H1 (cell line): ENCODE measurements around the gene EME2. TPM values are rescaled to one million over a fixed set of nuclear protein-coding genes. Genes with fewer than 3 reads are reported as not detected.

Experiments used
- CTCF ChIA-PET: fragments of 300-600 bp; sonication (Branson Sonifier 250); formaldehyde crosslinking; loops from one replicate; lab custom pipeline; 2021; ENCODE audit not compliant: partially characterized antibody; lab: Charles Lee
- POLR2A ChIA-PET: fragments of 300-600 bp; sonication (Branson Sonifier 250); formaldehyde crosslinking; loops from one replicate; lab custom pipeline; 2021; ENCODE audit warnings: inconsistent platforms; ENCODE audit not compliant: partially characterized antibody; lab: Charles Lee
- DNase-seq, 2 experiments: peaks; one replicate each; pipeline versions ENCODE4 v3.0.0 to v3.0.0-alpha.2; 2010 to 2022; ENCODE audit warnings: low spot score in 2 of 2, low read depth in 1 of 2, mixed read lengths in 1 of 2
- FAIRE-seq: peaks from 2 replicates; lab custom pipeline; 2011; peaks lifted over from hg19 to GRCh38; lab: Jason Lieb, UNC
- H2AFZ ChIP-seq: 2 replicates; pipeline ENCODE4 v1.8.1; 2012; ENCODE audit warnings: low read length, inconsistent platforms
- H2AK5ac ChIP-seq: 2 replicates; pipeline ENCODE4 v1.6.1; 2013; ENCODE audit warnings: low read depth, low read length
- H2BK120ac ChIP-seq: replicated peaks from 2 replicates; pipeline ENCODE3; 2013; ENCODE audit warnings: low read depth, low read length, inconsistent platforms
- H2BK12ac ChIP-seq: 2 replicates; pipeline ENCODE4 v1.6.1; 2013; ENCODE audit warnings: low read depth, low read length
- H2BK15ac ChIP-seq: 2 replicates; pipeline ENCODE4 v1.6.1; 2013; ENCODE audit warnings: low read length
- H2BK20ac ChIP-seq: 2 replicates; pipeline ENCODE4 v1.6.1; 2013; ENCODE audit warnings: low read length
- H2BK5ac ChIP-seq: 2 replicates; pipeline ENCODE4 v1.6.1; 2013; ENCODE audit warnings: low read depth, low read length
- H3K14ac ChIP-seq: 2 replicates; pipeline ENCODE4 v1.6.1; 2013; ENCODE audit warnings: inconsistent platforms; ENCODE audit not compliant: insufficient read length
- H3K18ac ChIP-seq: 2 replicates; pipeline ENCODE4 v1.6.1; 2013; ENCODE audit warnings: low read length; ENCODE audit errors: extremely low read depth
- H3K23ac ChIP-seq: 2 replicates; pipeline ENCODE4 v1.6.1; 2013; ENCODE audit warnings: inconsistent platforms; ENCODE audit not compliant: insufficient read length
- H3K23me2 ChIP-seq: 2 replicates; pipeline ENCODE4 v1.6.1; 2013; ENCODE audit warnings: low read depth, low read length
- H3K27ac ChIP-seq: 2 replicates; pipeline ENCODE4 v1.6.1; 2011; ENCODE audit warnings: low read depth, low read length, inconsistent platforms
- H3K27me3 ChIP-seq, 4 experiments: replicated peaks in 1 of 4; 1 replicate in 1 of 4; 2 replicates in 3 of 4; pipeline versions ENCODE4 v1.6.1 to v1.8.1; 2011 to 2013; ENCODE audit warnings: low read length in 3 of 4, mild to moderate bottlenecking in 3 of 4, inconsistent platforms in 2 of 4, mixed read lengths in 2 of 4, moderate library complexity in 1 of 4; ENCODE audit not compliant: control insufficient read depth in 3 of 4, insufficient read depth in 3 of 4; ENCODE audit errors: extremely low read depth in 1 of 4
- H3K36me3 ChIP-seq, 4 experiments: 2 replicates each; pipeline versions ENCODE4 v1.6.1 to v1.8.1; 2011 to 2013; ENCODE audit warnings: mild to moderate bottlenecking in 4 of 4, low read length in 3 of 4, moderate library complexity in 2 of 4, control low read depth in 1 of 4, inconsistent platforms in 1 of 4; ENCODE audit not compliant: insufficient read depth in 4 of 4, control insufficient read depth in 2 of 4
- H3K4ac ChIP-seq: replicated peaks from 2 replicates; pipeline ENCODE3; 2013; ENCODE audit warnings: low read length, low read depth, mixed read lengths, inconsistent platforms; ENCODE audit not compliant: insufficient read length
- H3K4me1 ChIP-seq, 4 experiments: replicated peaks in 1 of 4; 1 replicate in 1 of 4; 2 replicates in 3 of 4; pipeline versions ENCODE4 v1.6.1 to v1.8.1; 2011 to 2013; ENCODE audit warnings: low read length in 3 of 4, inconsistent platforms in 2 of 4, mixed read lengths in 1 of 4; ENCODE audit not compliant: insufficient read depth in 4 of 4, control insufficient read depth in 3 of 4
- H3K4me2 ChIP-seq, 2 experiments: 2 replicates each; pipeline versions ENCODE4 v1.6.1 to v1.8.1; 2011 to 2013; ENCODE audit warnings: low read depth in 2 of 2, low read length in 2 of 2, control low read depth in 1 of 2, inconsistent platforms in 1 of 2, mild to moderate bottlenecking in 1 of 2; ENCODE audit not compliant: insufficient read depth in 1 of 2
- H3K4me3 ChIP-seq, 4 experiments: fragments of 200-600, 300-600 bp in 1 of 4; sonication (generic), shearing (Covaris generic), sonication (Bioruptor Twin) in 1 of 4; 2 replicates each; pipeline versions ENCODE4 v1.5.1 to v1.8.1; 2011 to 2016; ENCODE audit warnings: low read length in 4 of 4, low read depth in 3 of 4, control low read depth in 2 of 4, inconsistent platforms in 2 of 4, mild to moderate bottlenecking in 2 of 4, mixed read lengths in 1 of 4, moderate library complexity in 1 of 4; ENCODE audit not compliant: insufficient read depth in 2 of 4; ENCODE audit errors: extremely low read depth in 1 of 4
- H3K56ac ChIP-seq: replicated peaks from 2 replicates; pipeline ENCODE3; 2013; ENCODE audit warnings: low read depth, mild to moderate bottlenecking, mixed read lengths, low read length, inconsistent platforms; ENCODE audit not compliant: insufficient read length
- H3K79me1 ChIP-seq: 2 replicates; pipeline ENCODE4 v1.6.1; 2013; ENCODE audit warnings: low read depth, low read length, control low read depth
- H3K79me2 ChIP-seq, 2 experiments: 2 replicates each; pipeline versions ENCODE4 v1.6.1 to v1.8.1; 2012 to 2013; ENCODE audit warnings: low read length in 2 of 2, mild to moderate bottlenecking in 2 of 2, inconsistent platforms in 1 of 2; ENCODE audit not compliant: insufficient read depth in 2 of 2, control insufficient read depth in 1 of 2
- H3K9ac ChIP-seq, 4 experiments: replicated peaks in 1 of 4; 1 replicate in 1 of 4; 2 replicates in 3 of 4; pipeline versions ENCODE4 v1.6.1 to v1.8.1; 2011 to 2013; ENCODE audit warnings: low read depth in 3 of 4, low read length in 3 of 4, control low read depth in 2 of 4, mild to moderate bottlenecking in 2 of 4, moderate library complexity in 2 of 4, inconsistent platforms in 1 of 4; ENCODE audit errors: extremely low read depth in 1 of 4
- H3K9me3 ChIP-seq, 2 experiments: 2 replicates each; pipeline versions ENCODE4 v1.6.1 to v1.8.1; 2012 to 2013; ENCODE audit warnings: mild to moderate bottlenecking in 2 of 2, moderate library complexity in 2 of 2, control low read depth in 1 of 2, inconsistent platforms in 1 of 2, low read depth in 1 of 2, low read length in 1 of 2, mixed read lengths in 1 of 2; ENCODE audit not compliant: insufficient read depth in 2 of 2
- H4K20me1 ChIP-seq, 2 experiments: replicated peaks in 1 of 2; 2 replicates each; pipeline versions ENCODE3 to v1.8.1; 2011 to 2013; ENCODE audit warnings: inconsistent platforms in 2 of 2, low read length in 2 of 2, mild to moderate bottlenecking in 1 of 2; ENCODE audit not compliant: insufficient read depth in 2 of 2, control insufficient read depth in 1 of 2
- H4K5ac ChIP-seq: 2 replicates; pipeline ENCODE4 v1.6.1; 2013; ENCODE audit warnings: low read length, low read depth, mixed read lengths, inconsistent platforms; ENCODE audit not compliant: insufficient read length
- H4K8ac ChIP-seq: 2 replicates; pipeline ENCODE4 v1.8.0; 2013; ENCODE audit warnings: mild to moderate bottlenecking, moderate library complexity, low read length, inconsistent platforms; ENCODE audit not compliant: insufficient read depth; ENCODE audit errors: extremely low read depth
- H4K91ac ChIP-seq: replicated peaks from 2 replicates; pipeline ENCODE3; 2013; ENCODE audit warnings: low read length, mixed read lengths, inconsistent platforms; ENCODE audit not compliant: insufficient read length
- CHD2 ChIP-seq: IDR thresholded peaks from 2 replicates; pipeline ENCODE4 v1.6.1; 2012; ENCODE audit warnings: low read length, improper control_type of control experiment
- JUND ChIP-seq: IDR thresholded peaks from 2 replicates; pipeline ENCODE4 v1.6.1; 2011; ENCODE audit warnings: mild to moderate bottlenecking, improper control_type of control experiment, low read length
- MAX ChIP-seq: IDR thresholded peaks from 2 replicates; pipeline ENCODE4 v1.6.1; 2012; ENCODE audit warnings: inconsistent platforms
- NANOG ChIP-seq: IDR thresholded peaks from 2 replicates; pipeline ENCODE4 v1.6.1; 2011; ENCODE audit warnings: low read length, low read depth, mild to moderate bottlenecking, inconsistent platforms; ENCODE audit not compliant: insufficient read depth, poor library complexity, severe bottlenecking
- NRF1 ChIP-seq: IDR thresholded peaks from 2 replicates; pipeline ENCODE4 v1.6.1; 2011; ENCODE audit warnings: mild to moderate bottlenecking, low read depth, low read length, improper control_type of control experiment
- RXRA ChIP-seq: IDR thresholded peaks from 2 replicates; pipeline ENCODE4 v1.6.1; 2011; ENCODE audit warnings: low read depth, mild to moderate bottlenecking, low read length, moderate library complexity; ENCODE audit not compliant: insufficient read depth
- SAP30 ChIP-seq: fragments of 300-600 bp; sonication (generic); IDR thresholded peaks from 2 replicates; pipeline ENCODE4 v1.7.1; 2012; ENCODE audit warnings: low read length, moderate library complexity, mild to moderate bottlenecking, inconsistent platforms; ENCODE audit not compliant: insufficient read depth, insufficient replicate concordance
- SRF ChIP-seq: IDR thresholded peaks from 2 replicates; pipeline ENCODE4 v1.6.1; 2011; ENCODE audit warnings: mild to moderate bottlenecking, low read depth, low read length, moderate library complexity
- SUZ12 ChIP-seq: fragments of 200-600 bp; sonication (generic); IDR thresholded peaks from 2 replicates; pipeline ENCODE4 v1.6.1; 2012; ENCODE audit warnings: mild to moderate bottlenecking, inconsistent platforms, low read length, moderate library complexity, mixed read lengths
- TBP ChIP-seq: IDR thresholded peaks from 2 replicates; pipeline ENCODE4 v1.6.1; 2011; ENCODE audit warnings: low read depth, low read length, improper control_type of control experiment
- WGBS, 2 experiments: shearing (Covaris generic) in 1 of 2; methylation state at CpG; one replicate each; pipeline versions ENCODE4 v1.1.6 to v1.1.7; 2013 to 2015; ENCODE audit warnings: low lambda C conversion rate in 2 of 2, mixed read lengths in 2 of 2, inconsistent platforms in 1 of 2, low coverage in 1 of 2, missing lambda C conversion rate in 1 of 2; ENCODE audit not compliant: insufficient replicate concordance in 2 of 2, insufficient coverage in 1 of 2, insufficient read length in 1 of 2; ENCODE audit errors: extremely low coverage in 1 of 2, missing lambda C conversion rate in 1 of 2; 5-methylcytosine and 5-hydroxymethylcytosine counted together
- polyA plus RNA-seq, 7 experiments: library from polyadenylated mRNA; depleted of rRNA in 3 of 7; stranded (reverse) in 5 of 7; unstranded in 2 of 7; fragments of >200 nt in 5 of 7; fragments of 200-250 nt in 2 of 7; gene quantifications; 1 replicate in 5 of 7; 2 replicates in 1 of 7; 4 replicates in 1 of 7; pipeline versions ENCODE4 v1.2.1 to v1.2.3, GENCODE V29; 2011 to 2013; ENCODE audit warnings: missing spikeins in 2 of 7, mixed read lengths in 2 of 7
- total RNA-seq: library from RNA; stranded (reverse); fragmentation: NEBNext Ultra II Directional; extraction: Animal tissue kit (Norgen Biotek cat#: 25700); gene quantifications from 2 replicates; pipeline ENCODE4 v1.2.1, GENCODE V29; 2021

Gene EME2
- total and polyA plus RNA-seq, 2 of the 8 experiments (the other 6 are each of a cell fraction or from before 2014, with no cell fraction given), result 13.1 to 19.7 TPM

GRCh38 chr16:1740781-1741490 lies 31.7 kb upstream of the EME2 start:
- Histone ChIP-seq H2BK15ac (no peak overlapping the region), H3K4me3 (no peak overlapping the region), H2AK5ac (no peak overlapping the region; the same call in 1 of the 2 replicates), H3K4me2 (no peak overlapping the region), H3K56ac (no peak overlapping the region), H3K36me3 (peaks cover 0 to 5% (median 0%) of the 10 kb centered on the region in 4 experiments; a peak in 2 of 8 replicates), H3K27ac (no peak overlapping the region), H3K27me3 (no peaks in the 10 kb centered on the region), H2BK5ac (peak overlapping the region; percentile 0; the same call in 1 of the 2 replicates), H4K5ac (no peak overlapping the region), H3K18ac (no peak overlapping the region), H2AFZ (no peak overlapping the region), H2BK120ac (no peak overlapping the region), H3K79me1 (0 out of 2 replicates have a peak, but pooled peaks cover 5% of the 10 kb centered on the region), H3K23ac (no peak overlapping the region), H3K23me2 (no peaks in the 10 kb centered on the region), H4K91ac (no peak overlapping the region), H3K4ac (no peak overlapping the region), H3K9me3 (peaks cover 39 to 45% of the 10 kb centered on the region in 2 experiments), H3K79me2 (no peaks in the 10 kb centered on the region), H3K4me1 (no peaks in the 10 kb centered on the region), H2BK20ac (no peak overlapping the region), H4K8ac (peak overlapping the region; percentile 65; the same call in 1 of the 2 replicates), H4K20me1 (peaks cover 0 to 8% of the 10 kb centered on the region in 2 experiments), H3K14ac (no peak overlapping the region), H2BK12ac (no peak overlapping the region), H3K9ac (no peak overlapping the region)
- ChIA-PET CTCF (interaction anchor here (0.7 kb wide), 1 partner anchor 24 kb away, joined by 3 read pairs; no protein-coding TSS in a partner anchor), POLR2A (interaction anchor here (0.7 to 2.0 kb wide), 3 partner anchors 12 to 30 kb away, joined by 3 to 8 read pairs (median 7); partner anchors contain the start of gene NME3)
- no peak for DNase-seq
- WGBS, 2 experiments, result 92% methylated on average over 24 of the region's 30 CpGs; no CpG with 5 or more reads in 1 of the 2 experiments
- FAIRE-seq, result no peak
- TF ChIP-seq SRF (no peak), NRF1 (no peak), MAX (no peak), JUND (no peak), NANOG (no peak), CHD2 (no peak), RXRA (no peak), SUZ12 (no peak), SAP30 (no peak), TBP (no peak)
